Naive thymus-derived CD4-positive, alpha-beta T cell (primary cell): ENCODE results near the gene BLTP2. TPM values are rescaled to one million over a fixed set of nuclear protein-coding genes. Genes with fewer than 3 reads are reported as not detected.

ENCODE experiments used
- ATAC-seq: fragments of 150-1000 bp; cut with Tn5 transposase; 2 replicates; pipeline ENCODE4 v1.10.0; 2021; ENCODE audit warnings: mild to moderate bottlenecking, moderate library complexity
- CTCF ChIA-PET: fragments of 350-600 bp; sonication (Branson Sonifier 250); formaldehyde crosslinking; loops from one replicate; lab custom pipeline; 2021; ENCODE audit warnings: antibody characterized with exemption; lab: Charles Lee
- POLR2A ChIA-PET: fragments of 350-600 bp; sonication (Branson Sonifier 250); formaldehyde crosslinking; loops from one replicate; lab custom pipeline; 2021; ENCODE audit warnings: antibody characterized with exemption, inconsistent platforms; lab: Charles Lee
- DNase-seq, 9 donors: peaks; one replicate each; pipeline versions ENCODE4 v3.0.0 to v3.0.0-alpha.2; 2020 to 2022; ENCODE audit warnings: mixed read lengths in 1 of 9
- H3K27ac ChIP-seq: one replicate; pipeline ENCODE4 v1.7.0; 2013; ENCODE audit warnings: mild to moderate bottlenecking, low read depth, low read length, moderate library complexity
- H3K27me3 ChIP-seq, 2 donors: one replicate each; pipeline ENCODE4 v1.7.0; 2013; ENCODE audit warnings: low read length in 2 of 2, mild to moderate bottlenecking in 2 of 2, moderate library complexity in 2 of 2; ENCODE audit not compliant: control insufficient read depth in 2 of 2, insufficient read depth in 2 of 2
- H3K36me3 ChIP-seq, 3 experiments: 1 replicate in 2 of 3; 2 replicates in 1 of 3; pipeline ENCODE4 v1.7.0; 2013; ENCODE audit warnings: low read length in 3 of 3, mild to moderate bottlenecking in 3 of 3, moderate library complexity in 1 of 3; ENCODE audit not compliant: insufficient read depth in 3 of 3, control insufficient read depth in 2 of 3
- H3K4me1 ChIP-seq, 2 donors: one replicate each; pipeline ENCODE4 v1.7.0; 2013; ENCODE audit warnings: low read length in 2 of 2, mild to moderate bottlenecking in 2 of 2, moderate library complexity in 1 of 2; ENCODE audit not compliant: control insufficient read depth in 2 of 2, insufficient read depth in 2 of 2
- H3K4me3 ChIP-seq: 2 replicates; pipeline ENCODE4 v1.7.0; 2013; ENCODE audit warnings: mild to moderate bottlenecking, low read length
- H3K9me3 ChIP-seq, 3 experiments: 1 replicate in 2 of 3; 2 replicates in 1 of 3; pipeline ENCODE4 v1.7.0; 2013; ENCODE audit warnings: low read length in 3 of 3; ENCODE audit not compliant: control insufficient read depth in 2 of 3
- H3K27ac Mint-ChIP-seq, 9 donors: one replicate each; pipeline ENCODE4 v1.8.0; 2020 to 2022; ENCODE audit warnings: mixed read lengths in 9 of 9, mild to moderate bottlenecking in 8 of 9, moderate library complexity in 5 of 9, inconsistent platforms in 2 of 9
- H3K27me3 Mint-ChIP-seq, 5 donors: one replicate each; pipeline ENCODE4 v1.8.0; 2021 to 2022; ENCODE audit warnings: mixed read lengths in 5 of 5, mild to moderate bottlenecking in 1 of 5
- H3K36me3 Mint-ChIP-seq, 5 donors: one replicate each; pipeline ENCODE4 v1.8.0; 2020 to 2022; ENCODE audit warnings: mixed read lengths in 5 of 5, mild to moderate bottlenecking in 3 of 5, inconsistent platforms in 1 of 5
- H3K4me1 Mint-ChIP-seq, 7 donors: one replicate each; pipeline ENCODE4 v1.8.0; 2020 to 2022; ENCODE audit warnings: mixed read lengths in 7 of 7, mild to moderate bottlenecking in 3 of 7, inconsistent platforms in 1 of 7
- H3K4me3 Mint-ChIP-seq, 10 donors: one replicate each; pipeline ENCODE4 v1.8.0; 2020 to 2022; ENCODE audit warnings: mild to moderate bottlenecking in 10 of 10, mixed read lengths in 10 of 10, moderate library complexity in 6 of 10, inconsistent platforms in 2 of 10
- H3K9me3 Mint-ChIP-seq, 11 donors: one replicate each; pipeline ENCODE4 v1.8.0; 2020 to 2022; ENCODE audit warnings: mixed read lengths in 11 of 11, mild to moderate bottlenecking in 4 of 11, inconsistent platforms in 1 of 11, moderate library complexity in 1 of 11
- intact Hi-C, 2 donors: fragments of 100-400 bp; cut with micrococcal nuclease; formaldehyde crosslinking; loops; one replicate each; pipeline ENCODE4 v1.15.1; 2023
- polyA plus RNA-seq, 2 donors: library from polyadenylated mRNA; unstranded; fragments of 300-500 nt; fragmentation: Illumina TruSeq; gene quantifications; one replicate each; pipeline ENCODE4 v1.2.3, GENCODE V29; 2021
- total RNA-seq, 6 experiments: library from RNA in 5 of 6; stranded (reverse) in 5 of 6; gene quantifications; 1 replicate in 5 of 6; 2 replicates in 1 of 6; pipeline ENCODE4 v1.2.3 and lab custom pipeline; 2021 to 2026

The BLTP2 gene
- total and polyA plus RNA-seq, 7 experiments from 2014 or later = 30.8 to 163 (median 144) TPM

- Histone ChIP-seq H3K27me3 (no peaks in the 10 kb centered on the region), H3K4me3 (no peak overlapping the region), H3K4me1 (no peaks in the 10 kb centered on the region), H3K9me3 (no peaks in the 10 kb centered on the region), H3K27ac (no peak overlapping the region), H3K36me3 (peaks cover 55 to 95% (median 58%) of the 10 kb centered on the region in 3 experiments)
- intact Hi-C loops = no loop called here
- peaks cover 26 to 75% (median 41%) of the 10 kb centered on the region in 5 donors for H3K36me3 Mint-ChIP-seq
- DNase-seq = no peak
- CTCF ChIA-PET = no interaction called here
- POLR2A ChIA-PET = no interaction called here
- ATAC-seq = no peak
- no peak overlapping the region for H3K4me3 Mint-ChIP-seq
- no peaks in the 10 kb centered on the region for H3K9me3 Mint-ChIP-seq
- peak overlapping the region in 1 of 9 donors; percentile 77 for H3K27ac Mint-ChIP-seq
- H3K4me1 Mint-ChIP-seq = no peaks in the 10 kb centered on the region
- H3K27me3 Mint-ChIP-seq = no peaks in the 10 kb centered on the region
Observed at GRCh38 chr17:28684963-28685362, 40.0 kb upstream of the BLTP2 start.

GRCh38 chr17:28682655-28683054, 37.7 kb upstream of the BLTP2 start:
- POLR2A ChIA-PET = no interaction called here

GRCh38 chr17:28675980-28676379, 31.0 kb upstream of the BLTP2 start:
- no peaks in the 10 kb centered on the region for H3K9me3 Mint-ChIP-seq
- Histone ChIP-seq H3K4me1 (no peaks in the 10 kb centered on the region), H3K4me3 (no peak overlapping the region), H3K27ac (no peak overlapping the region), H3K9me3 (no peaks in the 10 kb centered on the region), H3K27me3 (no peaks in the 10 kb centered on the region), H3K36me3 (peaks cover 50 to 93% (median 63%) of the 10 kb centered on the region in 3 experiments)
- H3K27ac Mint-ChIP-seq = peak overlapping the region in 2 of 9 donors; percentile 31 to 39
- DNase-seq (no peak), ATAC-seq (peak; percentile 44)
- H3K36me3 Mint-ChIP-seq = peaks cover 20 to 66% (median 30%) of the 10 kb centered on the region in 5 donors
- ChIA-PET CTCF (interaction anchor here (0.8 to 1.4 kb wide), 3 partner anchors 32 to 181 kb away, joined by 3 to 4 read pairs (median 3); no protein-coding TSS in a partner anchor), POLR2A (interaction anchor here (1.0 to 1.6 kb wide), 4 partner anchors 15 to 31 kb away, joined by 3 to 8 read pairs (median 6); partner anchors contain the start of genes BLTP2, SDF2 and SUPT6H)
- H3K4me1 Mint-ChIP-seq = peaks cover 0 to 5% (median 0%) of the 10 kb centered on the region in 7 donors
- no peaks in the 10 kb centered on the region for H3K27me3 Mint-ChIP-seq
- intact Hi-C loops = loop anchor here (1.0 kb wide), 1 partner anchor 29 kb away; no protein-coding TSS in a partner anchor
- H3K4me3 Mint-ChIP-seq = no peak overlapping the region

More at GRCh38 chr17:28682655-28683054, 37.7 kb upstream of the BLTP2 start:
- no peaks in the 10 kb centered on the region for H3K4me1 Mint-ChIP-seq
- no peak for DNase-seq
- peak overlapping the region in 2 of 9 donors; percentile 17 to 41 for H3K27ac Mint-ChIP-seq
- no peak for ATAC-seq
- peaks cover 21 to 68% (median 26%) of the 10 kb centered on the region in 5 donors for H3K36me3 Mint-ChIP-seq
- no peaks in the 10 kb centered on the region for H3K27me3 Mint-ChIP-seq
- H3K27ac ChIP-seq = no peak overlapping the region
- no peaks in the 10 kb centered on the region for H3K9me3 ChIP-seq
- H3K36me3 ChIP-seq = peaks cover 48 to 91% (median 53%) of the 10 kb centered on the region in 3 experiments
- no peaks in the 10 kb centered on the region for H3K27me3 ChIP-seq
- H3K4me3 ChIP-seq = no peak overlapping the region
- no peak overlapping the region for H3K4me3 Mint-ChIP-seq
- intact Hi-C loops = no loop called here
- CTCF ChIA-PET = no interaction called here
- H3K9me3 Mint-ChIP-seq = no peaks in the 10 kb centered on the region
- no peaks in the 10 kb centered on the region for H3K4me1 ChIP-seq

- no peak overlapping the region for H3K4me3 Mint-ChIP-seq
Observed at GRCh38 chr17:28675490-28675889, 30.5 kb upstream of the BLTP2 start.

GRCh38 chr17:28669918-28670317, 25.0 kb upstream of the BLTP2 start:
- DNase-seq (no peak), ATAC-seq (no peak)
- CTCF ChIA-PET = no interaction called here
- Mint-ChIP-seq H3K27me3 (no peaks in the 10 kb centered on the region), H3K4me1 (peaks cover 18 to 37% (median 32%) of the 10 kb centered on the region in 7 donors), H3K4me3 (no peak overlapping the region), H3K36me3 (peaks cover 12 to 45% (median 28%) of the 10 kb centered on the region in 5 donors), H3K9me3 (no peaks in the 10 kb centered on the region), H3K27ac (no peak overlapping the region)
- intact Hi-C loops = no loop called here
- H3K27me3 ChIP-seq = no peaks in the 10 kb centered on the region
- H3K36me3 ChIP-seq = peaks cover 28 to 60% (median 36%) of the 10 kb centered on the region in 3 experiments
- H3K4me1 ChIP-seq = peaks cover 0 to 8% of the 10 kb centered on the region in 2 donors
- POLR2A ChIA-PET = no interaction called here
- H3K27ac ChIP-seq = no peak overlapping the region
- no peak overlapping the region for H3K4me3 ChIP-seq
- no peaks in the 10 kb centered on the region for H3K9me3 ChIP-seq

More at GRCh38 chr17:28675490-28675889, 30.5 kb upstream of the BLTP2 start:
- ATAC-seq = no peak
- peaks cover 51 to 93% (median 62%) of the 10 kb centered on the region in 3 experiments for H3K36me3 ChIP-seq
- Mint-ChIP-seq H3K27ac (no peak overlapping the region), H3K4me1 (peaks cover 0 to 5% (median 0%) of the 10 kb centered on the region in 7 donors), H3K27me3 (no peaks in the 10 kb centered on the region), H3K36me3 (peaks cover 20 to 65% (median 32%) of the 10 kb centered on the region in 5 donors), H3K9me3 (no peaks in the 10 kb centered on the region)
- H3K27ac ChIP-seq = no peak overlapping the region
- no peak overlapping the region for H3K4me3 ChIP-seq
- no peaks in the 10 kb centered on the region for H3K9me3 ChIP-seq
- ChIA-PET POLR2A (interaction anchor here (1.0 to 1.6 kb wide), 4 partner anchors 14 to 30 kb away, joined by 3 to 8 read pairs (median 6); partner anchors contain the start of genes BLTP2, SDF2 and SUPT6H), CTCF (interaction anchor here (0.8 to 1.4 kb wide), 3 partner anchors 31 to 181 kb away, joined by 3 to 4 read pairs (median 3); no protein-coding TSS in a partner anchor)
- DNase-seq = no peak
- intact Hi-C loops = no loop called here
- no peaks in the 10 kb centered on the region for H3K27me3 ChIP-seq
- no peaks in the 10 kb centered on the region for H3K4me1 ChIP-seq

GRCh38 chr17:28667870-28668269, 22.9 kb upstream of the BLTP2 start:
- no peak for DNase-seq
- Mint-ChIP-seq H3K27ac (peak overlapping the region in 6 of 9 donors; percentile 21 to 67 (median 39)), H3K4me1 (peaks cover 34 to 57% (median 53%) of the 10 kb centered on the region in 7 donors), H3K36me3 (peaks cover 0 to 34% (median 22%) of the 10 kb centered on the region in 5 donors), H3K4me3 (peak overlapping the region in 1 of 10 donors; percentile 18), H3K27me3 (no peaks in the 10 kb centered on the region), H3K9me3 (no peaks in the 10 kb centered on the region)
- intact Hi-C loops = no loop called here
- no peaks in the 10 kb centered on the region for H3K27me3 ChIP-seq
- H3K36me3 ChIP-seq = peaks cover 9 to 39% (median 15%) of the 10 kb centered on the region in 3 experiments
- ATAC-seq = no peak
- ChIA-PET CTCF (interaction anchor here (0.6 to 1.4 kb wide), 3 partner anchors 22 to 226 kb away, joined by 3 to 6 read pairs (median 3); no protein-coding TSS in a partner anchor), POLR2A (interaction anchor here (1.3 kb wide), 1 partner anchor 44 kb away, joined by 6 read pairs; the partner anchor contains the start of gene PROCA1)
- peaks cover 19 to 24% of the 10 kb centered on the region in 2 donors for H3K4me1 ChIP-seq
- H3K9me3 ChIP-seq = no peaks in the 10 kb centered on the region
- no peak overlapping the region for H3K27ac ChIP-seq
- no peak overlapping the region for H3K4me3 ChIP-seq
